ENCODE data around the gene AP5B1.

The AP5B1 gene

GRCh38 chr11:65796726-65797601 lies 16.2 kb upstream of the AP5B1 start:
- Histone ChIP-seq H3K4me3 (ENCODE audit: low read depth, low read length) (no peak overlapping the region), H3K36me3 (ENCODE audit: control insufficient read depth in 2 of 2, insufficient read depth in 1 of 2, low read length in 2 of 2) (no peaks in the 10 kb centered on the region), H3K9me3 (ENCODE audit: control insufficient read depth, insufficient read depth, low read depth, low read length) (no peaks in the 10 kb centered on the region), H3K4me1 (ENCODE audit: control insufficient read depth, insufficient read depth, low read length) (no peaks in the 10 kb centered on the region), H3K27ac (ENCODE audit: extremely low read depth, low read depth, low read length) (no peak overlapping the region)
- CTCF ChIA-PET = interaction anchor here (0.6 to 1.3 kb wide), 2 partner anchors 17 to 246 kb away, joined by 3 to 4 read pairs; no protein-coding TSS in a partner anchor
- no peak for TF ChIP-seq ZNF10 (tag by site-specific recombination; IDR thresholded peaks at IDR 0.05)
- TF ChIP-seq HIC1 (tag by site-specific recombination; IDR thresholded peaks at IDR 0.05) = no peak
- TF ChIP-seq ZNF16 (tag by site-specific recombination; IDR thresholded peaks at IDR 0.05; ENCODE audit: low read depth) = no peak
- no peak for TF ChIP-seq ZNF707 (tag by site-specific recombination; IDR thresholded peaks at IDR 0.05)
- no peak for TF ChIP-seq SALL2 (tag by site-specific recombination; IDR thresholded peaks at IDR 0.05; ENCODE audit: borderline replicate concordance)
- TF ChIP-seq ZNF112 (tag by site-specific recombination; IDR thresholded peaks at IDR 0.05) = no peak
- TF ChIP-seq ZIC2 (tag by site-specific recombination; IDR thresholded peaks at IDR 0.05) = no peak
- no peak for TF ChIP-seq PRDM6 (tag by site-specific recombination; IDR thresholded peaks at IDR 0.05)
- TF ChIP-seq ZNF239 (tag by site-specific recombination; IDR thresholded peaks at IDR 0.05) = no peak
- TF ChIP-seq ZXDB (tag by site-specific recombination; IDR thresholded peaks at IDR 0.05) = no peak
- no peak for TF ChIP-seq ZNF138 (tag by site-specific recombination; IDR thresholded peaks at IDR 0.05; ENCODE audit: borderline replicate concordance)
- no peak for TF ChIP-seq ZNF621 (tag by site-specific recombination; IDR thresholded peaks at IDR 0.05)
- no peak for TF ChIP-seq ZNF350 (tag by site-specific recombination; IDR thresholded peaks at IDR 0.05)
- no peak for TF ChIP-seq ZNF354C (tag by site-specific recombination; IDR thresholded peaks at IDR 0.05; ENCODE audit: borderline replicate concordance, low read depth)
- TF ChIP-seq ZNF521 (tag by site-specific recombination; IDR thresholded peaks at IDR 0.05) = no peak
- no peak for TF ChIP-seq ZNF837 (tag by site-specific recombination; IDR thresholded peaks at IDR 0.05)
- TF ChIP-seq ZNF148 (tag by site-specific recombination; IDR thresholded peaks at IDR 0.05; ENCODE audit: borderline replicate concordance) = no peak
- POLR2A ChIA-PET = no interaction called here

Data from HEK293 (cell line).